Muscle of leg (tissue), 11 donors: ENCODE data around the gene IQCK. TPM values are rescaled to one million over a fixed set of nuclear protein-coding genes. Genes with fewer than 3 reads are reported as not detected.

Experiments used
- DNase-seq: peaks from one replicate; pipeline ENCODE4 v3.0.0; 2013
- H3K27ac ChIP-seq: one replicate; pipeline ENCODE4 v1.5.1; 2013; ENCODE audit warnings: mild to moderate bottlenecking, low read length, control low read depth
- H3K27me3 ChIP-seq: one replicate; pipeline ENCODE4 v1.6.1; 2013; ENCODE audit warnings: low read length; ENCODE audit not compliant: control insufficient read depth, insufficient read depth
- H3K36me3 ChIP-seq: one replicate; pipeline ENCODE4 v1.6.1; 2013; ENCODE audit warnings: low read length; ENCODE audit not compliant: control insufficient read depth, insufficient read depth
- H3K4me1 ChIP-seq: one replicate; pipeline ENCODE4 v1.6.1; 2013; ENCODE audit warnings: low read length; ENCODE audit not compliant: control insufficient read depth, insufficient read depth
- H3K4me3 ChIP-seq: one replicate; pipeline ENCODE4 v1.5.1; 2013; ENCODE audit warnings: low read length, control low read depth
- H3K9me3 ChIP-seq: replicated peaks from 2 replicates; pipeline ENCODE4 v1.6.1; 2013; ENCODE audit warnings: low read depth, low read length; ENCODE audit not compliant: control insufficient read depth
- WGBS: methylation state at CpG from one replicate; pipeline ENCODE4 v1.1.5; 2013; ENCODE audit warnings: missing lambda C conversion rate; ENCODE audit not compliant: insufficient coverage; 5-methylcytosine and 5-hydroxymethylcytosine counted together
- polyA plus RNA-seq, 8 donors: library from polyadenylated mRNA; unstranded; fragments of 120-200 nt; gene quantifications; one replicate each; pipeline versions ENCODE4 v1.2.1 to v1.2.3, GENCODE V29; 2013; ENCODE audit warnings: inconsistent platforms in 1 of 8, low replicate concordance in 1 of 8; ENCODE audit not compliant: insufficient read length in 8 of 8, insufficient read depth in 1 of 8
- total RNA-seq: library from RNA; stranded (reverse); fragments of 120-200 nt; gene quantifications from one replicate; pipeline ENCODE4 v1.2.4, GENCODE V29; 2013

The IQCK gene
- total and polyA plus RNA-seq, 9 donors: 10.2 to 15.2 (median 14.7) TPM

- no peak overlapping the region for H3K4me3 ChIP-seq
- H3K27me3 ChIP-seq: no peaks in the 10 kb centered on the region
- H3K27ac ChIP-seq: no peak overlapping the region
- peaks cover 77% of the 10 kb centered on the region for H3K36me3 ChIP-seq
- DNase-seq: no peak
- no peaks in the 10 kb centered on the region for H3K9me3 ChIP-seq
- 71% methylated on average over 14 of the region's 15 CpGs for WGBS
- H3K4me1 ChIP-seq: peaks cover 14% of the 10 kb centered on the region
Observed at GRCh38 chr16:19706846-19707245, 11.2 kb upstream of the IQCK start.

- Histone ChIP-seq H3K27me3 (no peaks in the 10 kb centered on the region), H3K4me3 (no peak overlapping the region), H3K27ac (no peak overlapping the region), H3K4me1 (peaks cover 14% of the 10 kb centered on the region), H3K36me3 (peaks cover 80% of the 10 kb centered on the region), H3K9me3 (no peaks in the 10 kb centered on the region)
- 76% methylated on average over 6 of the region's 22 CpGs for WGBS
- no peak for DNase-seq
Observed at GRCh38 chr16:19707569-19708295, 10.3 kb upstream of the IQCK start.

- Histone ChIP-seq H3K4me3 (no peak overlapping the region), H3K9me3 (no peaks in the 10 kb centered on the region), H3K27ac (no peak overlapping the region), H3K27me3 (no peaks in the 10 kb centered on the region), H3K4me1 (peaks cover 14% of the 10 kb centered on the region), H3K36me3 (peaks cover 81% of the 10 kb centered on the region)
- WGBS: 67% methylated on average over 16 of the region's 18 CpGs
- no peak for DNase-seq
Observed at GRCh38 chr16:19708296-19709205, 9.5 kb upstream of the IQCK start.

GRCh38 chr16:19709381-19710136 lies 8.5 kb upstream of the IQCK start:
- Histone ChIP-seq H3K9me3 (no peaks in the 10 kb centered on the region), H3K36me3 (peaks cover 80% of the 10 kb centered on the region), H3K4me3 (no peak overlapping the region), H3K4me1 (peaks cover 14% of the 10 kb centered on the region), H3K27me3 (no peaks in the 10 kb centered on the region), H3K27ac (no peak overlapping the region)
- WGBS: 93% methylated on average over 19 of the region's 22 CpGs
- DNase-seq: no peak

GRCh38 chr16:19710191-19710908 lies 7.7 kb upstream of the IQCK start:
- no peak overlapping the region for H3K4me3 ChIP-seq
- no peaks in the 10 kb centered on the region for H3K9me3 ChIP-seq
- peaks cover 14% of the 10 kb centered on the region for H3K4me1 ChIP-seq
- no peak for DNase-seq
- 83% methylated on average over 14 of the region's 23 CpGs for WGBS
- H3K36me3 ChIP-seq: peaks cover 76% of the 10 kb centered on the region
- no peaks in the 10 kb centered on the region for H3K27me3 ChIP-seq
- H3K27ac ChIP-seq: no peak overlapping the region

- H3K36me3 ChIP-seq: peaks cover 71% of the 10 kb centered on the region
- H3K4me3 ChIP-seq: no peak overlapping the region
- H3K27ac ChIP-seq: no peak overlapping the region
- 82% methylated on average over 11 of the region's 13 CpGs for WGBS
- peaks cover 17% of the 10 kb centered on the region for H3K4me1 ChIP-seq
- H3K27me3 ChIP-seq: no peaks in the 10 kb centered on the region
- DNase-seq: no peak
- no peaks in the 10 kb centered on the region for H3K9me3 ChIP-seq
Observed at GRCh38 chr16:19710991-19711545, 7.0 kb upstream of the IQCK start.

GRCh38 chr16:19711643-19712042 lies 6.4 kb upstream of the IQCK start:
- 96% methylated on average over 10 of the region's 12 CpGs for WGBS
- peaks cover 66% of the 10 kb centered on the region for H3K36me3 ChIP-seq
- H3K4me1 ChIP-seq: peaks cover 19% of the 10 kb centered on the region
- no peaks in the 10 kb centered on the region for H3K27me3 ChIP-seq
- H3K4me3 ChIP-seq: no peak overlapping the region
- H3K27ac ChIP-seq: no peak overlapping the region
- H3K9me3 ChIP-seq: no peaks in the 10 kb centered on the region
- DNase-seq: no peak

- Histone ChIP-seq H3K9me3 (no peaks in the 10 kb centered on the region), H3K36me3 (peaks cover 59% of the 10 kb centered on the region), H3K4me1 (peaks cover 25% of the 10 kb centered on the region), H3K27ac (no peak overlapping the region), H3K27me3 (no peaks in the 10 kb centered on the region), H3K4me3 (no peak overlapping the region)
- DNase-seq: no peak
- WGBS: 97% methylated on average over 9 of the region's 11 CpGs
Observed at GRCh38 chr16:19712418-19713058, 5.5 kb upstream of the IQCK start.

- no peaks in the 10 kb centered on the region for H3K9me3 ChIP-seq
- DNase-seq: no peak
- H3K36me3 ChIP-seq: peaks cover 53% of the 10 kb centered on the region
- no peaks in the 10 kb centered on the region for H3K27me3 ChIP-seq
- WGBS: 85% methylated on average over 6 of the region's 6 CpGs
- H3K27ac ChIP-seq: no peak overlapping the region
- peaks cover 23% of the 10 kb centered on the region for H3K4me1 ChIP-seq
- no peak overlapping the region for H3K4me3 ChIP-seq
Observed at GRCh38 chr16:19713697-19714096, 4.4 kb upstream of the IQCK start.
